T follicular helper cell (primary cell): ENCODE data around the gene EIF2S3.
"Not testable (repeated sequence)": the region's sequence is repeated elsewhere in the genome, so short reads cannot be mapped to it uniquely, and the experiment has no call there.

Source experiments
- DNase-seq: peaks from one replicate; pipeline ENCODE4 v3.0.0-alpha.2; 2020; ENCODE audit warnings: low read depth
- total RNA-seq, 2 experiments: gene quantifications; one replicate each; lab custom pipeline; 2026; lab: John Stamatoyannopoulos, UW

The EIF2S3 gene
- 462 to 797 reads per million in 2 experiments for total RNA-seq

GRCh38 chrX:24054182-24055042 is at the start of gene EIF2S3:
Gene EIF2S3 (plus strand): TSS chrX:24054956. CDS start chrX:24054969, 13 bp downstream.
- peak; percentile 85 for DNase-seq

GRCh38 chrX:24005028-24005427 is 49.7 kb upstream of the EIF2S3 start:
- DNase-seq: no peak

GRCh38 chrX:24005867-24006266 is 48.9 kb upstream of the EIF2S3 start:
- no peak for DNase-seq

GRCh38 chrX:24012266-24012665 is 42.5 kb upstream of the EIF2S3 start:
- no peak for DNase-seq

- no peak for DNase-seq
Measured at GRCh38 chrX:24014388-24015018, 40.3 kb upstream of the EIF2S3 start.

GRCh38 chrX:24017674-24018073 is 37.1 kb upstream of the EIF2S3 start:
- DNase-seq: no peak

GRCh38 chrX:24018809-24019208 is 35.9 kb upstream of the EIF2S3 start:
- no peak for DNase-seq

- no peak for DNase-seq
Measured at GRCh38 chrX:24019448-24019847, 35.3 kb upstream of the EIF2S3 start.

- DNase-seq: no peak
Measured at GRCh38 chrX:24020306-24020876, 34.4 kb upstream of the EIF2S3 start.

- no peak for DNase-seq
Measured at GRCh38 chrX:24023544-24023943, 31.2 kb upstream of the EIF2S3 start.

- no peak for DNase-seq
Measured at GRCh38 chrX:24023972-24024669, 30.6 kb upstream of the EIF2S3 start.

GRCh38 chrX:24024819-24025740 is 29.7 kb upstream of the EIF2S3 start:
- DNase-seq: peak; percentile 73

- no peak for DNase-seq
Measured at GRCh38 chrX:24025741-24026403, 28.9 kb upstream of the EIF2S3 start.

GRCh38 chrX:24026432-24026831 is 28.3 kb upstream of the EIF2S3 start:
- DNase-seq: no peak

- no peak for DNase-seq
Measured at GRCh38 chrX:24027086-24027485, 27.7 kb upstream of the EIF2S3 start, which contains the start of gene KLHL15. Gene KLHL15 (minus strand): TSS chrX:24027186. CDS start chrX:24006693, 20,493 bp downstream.

GRCh38 chrX:24027985-24028384 is 26.8 kb upstream of the EIF2S3 start:
- DNase-seq: no peak

- DNase-seq: no peak
Measured at GRCh38 chrX:24030597-24030996, 24.2 kb upstream of the EIF2S3 start.

GRCh38 chrX:24034485-24034884 is 20.3 kb upstream of the EIF2S3 start:
- no peak for DNase-seq

GRCh38 chrX:24037729-24038128 is 17.0 kb upstream of the EIF2S3 start:
- DNase-seq: no peak

- not testable (repeated sequence) for DNase-seq
Measured at GRCh38 chrX:24046060-24046459, 8.7 kb upstream of the EIF2S3 start.
